ENCODE measurements around the gene GOLGA8N.
A peak's percentile ranks its signal among the peaks of the same experiment; 100 is the strongest.
"Not testable (repeated sequence)": the region's sequence is repeated elsewhere in the genome, so short reads cannot be mapped to it uniquely, and the experiment has no call there.

Gene GOLGA8N

DNA sequence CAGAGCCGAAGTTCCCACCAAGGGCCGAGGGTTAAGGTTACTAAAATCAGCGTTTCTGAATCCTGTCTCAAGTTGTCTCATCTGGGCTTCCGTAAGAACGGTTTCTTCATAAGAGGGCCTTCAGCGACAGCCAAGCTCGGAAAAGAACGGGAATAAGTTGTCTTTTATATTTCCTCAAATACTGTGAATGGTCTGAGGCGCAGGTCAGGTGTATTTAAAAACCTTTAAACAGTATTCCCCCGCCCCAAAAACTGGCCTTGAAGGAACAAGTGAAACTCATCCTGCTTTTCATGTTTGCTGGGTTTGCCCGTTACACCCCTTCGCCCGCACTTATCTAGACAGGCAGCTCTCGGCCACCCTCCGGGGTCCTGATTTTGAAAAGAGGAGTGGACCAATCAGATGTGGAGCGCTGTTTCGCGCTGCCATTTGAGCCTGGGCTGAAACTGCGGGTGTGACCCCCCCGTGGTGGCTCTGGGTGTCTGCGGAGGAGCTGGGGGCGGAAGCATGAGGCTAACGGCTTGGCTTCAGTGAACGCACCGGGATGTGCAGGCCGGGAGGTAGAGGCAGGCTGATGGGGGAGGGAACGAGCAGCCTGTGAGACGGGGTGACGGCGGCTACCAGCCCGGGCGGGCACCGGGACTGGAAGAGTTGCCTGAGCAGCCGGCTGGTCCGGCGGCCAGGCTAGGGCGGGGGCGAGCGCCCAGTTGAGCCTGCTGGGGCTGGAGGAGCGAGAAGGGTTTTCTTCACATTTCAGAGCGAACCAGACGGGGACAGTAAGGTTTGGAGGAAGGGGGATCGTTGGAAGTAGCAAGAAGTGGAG lies 22.0 kb downstream of the GOLGA8N start, which contains the start of gene ARHGAP11A:
Gene ARHGAP11A (plus strand): TSS at position 454 of the 820 bp plus-strand sequence. CDS start 708 bp downstream, outside the sequence.
- H3K27me3 ChIP-seq (ENCODE audit: control insufficient read depth in 1 of 2, insufficient read depth in 2 of 2, low read length in 2 of 2); H3K9me3 ChIP-seq (ENCODE audit: control insufficient read depth in 2 of 2, low read length in 2 of 2); H3K36me3 ChIP-seq (ENCODE audit: control insufficient read depth in 2 of 2, insufficient read depth in 2 of 2, low read length in 2 of 2); H3K4me1 ChIP-seq (ENCODE audit: control insufficient read depth, insufficient read depth, low read length): not testable (repeated sequence)
- Histone ChIP-seq H3K27ac (ENCODE audit: low read length) (peak within 1 kb of the TSS; percentile 75), H3K9ac (ENCODE audit: low read length in 2 of 2) (peak within 1 kb of the TSS; percentile 60), H3K4me3 (ENCODE audit: low read length in 2 of 2) (peak within 1 kb of the TSS; percentile 73 to 79)

DNA sequence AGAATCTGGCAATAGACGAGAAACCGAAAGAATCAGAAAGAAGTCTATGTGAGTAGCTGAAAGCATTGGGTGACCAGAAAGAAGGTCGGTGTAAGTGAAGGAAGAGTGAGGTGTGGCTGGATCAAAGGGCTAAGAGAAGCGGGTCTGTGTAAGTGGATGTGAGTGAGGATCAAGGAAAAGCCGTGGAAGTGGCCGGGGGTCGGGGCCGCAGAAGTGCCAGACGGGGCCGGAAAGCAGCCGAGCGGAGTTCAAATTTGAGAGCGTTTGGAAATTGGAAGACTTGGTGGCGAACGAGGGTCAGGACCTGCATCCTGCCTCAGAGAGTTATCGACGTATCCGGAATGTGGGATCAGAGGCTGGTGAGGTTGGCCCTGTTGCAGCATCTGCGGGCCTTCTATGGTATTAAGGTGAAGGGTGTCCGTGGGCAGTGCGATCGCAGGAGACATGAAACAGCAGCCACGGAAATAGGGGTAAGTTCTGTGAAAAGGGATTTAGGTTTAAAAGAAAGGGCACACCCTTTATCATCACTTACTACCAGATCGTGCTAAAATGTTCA lies 22.7 kb downstream of the GOLGA8N start:
- not testable (repeated sequence) for H3K27ac ChIP-seq (ENCODE audit: low read length); H3K9me3 ChIP-seq (ENCODE audit: control insufficient read depth in 2 of 2, low read length in 2 of 2); H3K4me1 ChIP-seq (ENCODE audit: control insufficient read depth, insufficient read depth, low read length); H3K36me3 ChIP-seq (ENCODE audit: control insufficient read depth in 2 of 2, insufficient read depth in 2 of 2, low read length in 2 of 2); H3K27me3 ChIP-seq (ENCODE audit: control insufficient read depth in 1 of 2, insufficient read depth in 2 of 2, low read length in 2 of 2); H3K9ac ChIP-seq (ENCODE audit: low read length in 2 of 2)
- H3K4me3 ChIP-seq (ENCODE audit: low read length in 2 of 2) = peak overlapping the region; percentile 58 to 73

DNA sequence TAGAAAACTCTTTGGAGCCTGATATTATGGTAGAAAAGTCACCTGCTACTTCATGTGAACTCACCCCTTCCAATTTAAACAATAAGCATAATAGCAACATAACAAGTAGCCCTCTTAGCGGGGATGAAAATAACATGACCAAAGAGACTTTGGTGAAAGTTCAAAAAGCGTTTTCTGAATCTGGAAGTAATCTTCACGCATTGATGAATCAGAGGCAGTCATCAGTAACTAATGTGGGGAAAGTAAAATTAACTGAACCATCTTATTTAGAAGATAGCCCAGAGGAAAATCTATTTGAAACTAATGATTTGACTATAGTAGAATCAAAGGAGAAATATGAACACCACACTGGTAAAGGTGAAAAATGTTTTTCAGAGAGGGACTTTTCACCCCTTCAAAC lies 43.2 kb downstream of the GOLGA8N start:
- no peaks in the 10 kb centered on the region for H3K4me1 ChIP-seq (ENCODE audit: control insufficient read depth, insufficient read depth, low read length)
- H3K36me3 ChIP-seq (ENCODE audit: control insufficient read depth in 2 of 2, insufficient read depth in 2 of 2, low read length in 2 of 2) = no peaks in the 10 kb centered on the region
- no peaks in the 10 kb centered on the region for H3K9me3 ChIP-seq (ENCODE audit: control insufficient read depth in 2 of 2, low read length in 2 of 2)
- H3K4me3 ChIP-seq (ENCODE audit: low read length in 2 of 2) = no peak overlapping the region
- H3K9ac ChIP-seq (ENCODE audit: low read length in 2 of 2) = no peak overlapping the region
- no peak overlapping the region for H3K27ac ChIP-seq (ENCODE audit: low read length)
- peaks cover 0 to 3% of the 10 kb centered on the region in 2 donors for H3K27me3 ChIP-seq (ENCODE audit: control insufficient read depth in 1 of 2, insufficient read depth in 2 of 2, low read length in 2 of 2)

GRCh38 chr15:32636908-32637567 lies 43.8 kb downstream of the GOLGA8N start:
- H3K9me3 ChIP-seq (ENCODE audit: control insufficient read depth in 2 of 2, low read length in 2 of 2) = no peaks in the 10 kb centered on the region
- H3K27ac ChIP-seq (ENCODE audit: low read length) = no peak overlapping the region
- H3K4me3 ChIP-seq (ENCODE audit: low read length in 2 of 2) = no peak overlapping the region
- no peaks in the 10 kb centered on the region for H3K4me1 ChIP-seq (ENCODE audit: control insufficient read depth, insufficient read depth, low read length)
- no peaks in the 10 kb centered on the region for H3K36me3 ChIP-seq (ENCODE audit: control insufficient read depth in 2 of 2, insufficient read depth in 2 of 2, low read length in 2 of 2)
- no peak overlapping the region for H3K9ac ChIP-seq (ENCODE audit: low read length in 2 of 2)
- peaks cover 5 to 8% of the 10 kb centered on the region in 2 donors for H3K27me3 ChIP-seq (ENCODE audit: control insufficient read depth in 1 of 2, insufficient read depth in 2 of 2, low read length in 2 of 2)

DNA sequence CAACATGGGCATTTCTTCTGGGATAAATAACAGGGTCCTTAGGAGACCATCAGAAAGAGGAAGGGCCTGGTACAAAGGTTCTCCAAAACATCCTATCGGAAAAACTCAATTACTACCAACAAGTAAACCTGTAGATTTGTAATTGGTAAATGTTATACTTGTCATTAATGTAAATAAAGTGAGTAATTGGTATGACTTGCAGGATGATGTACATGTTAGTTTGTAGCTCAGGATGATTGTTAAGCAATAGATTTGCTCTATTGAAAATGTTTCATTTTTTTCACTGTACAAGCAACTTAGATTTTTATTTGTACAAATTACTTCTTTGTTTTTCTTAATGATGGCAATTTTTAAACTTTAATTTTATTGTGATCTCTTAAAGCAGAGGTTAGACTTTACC lies 44.4 kb downstream of the GOLGA8N start:
- Histone ChIP-seq H3K4me3 (ENCODE audit: low read length in 2 of 2) (no peak overlapping the region), H3K4me1 (ENCODE audit: control insufficient read depth, insufficient read depth, low read length) (no peaks in the 10 kb centered on the region), H3K9me3 (ENCODE audit: control insufficient read depth in 2 of 2, low read length in 2 of 2) (no peaks in the 10 kb centered on the region), H3K9ac (ENCODE audit: low read length in 2 of 2) (no peak overlapping the region), H3K27ac (ENCODE audit: low read length) (no peak overlapping the region), H3K36me3 (ENCODE audit: control insufficient read depth in 2 of 2, insufficient read depth in 2 of 2, low read length in 2 of 2) (no peaks in the 10 kb centered on the region), H3K27me3 (ENCODE audit: control insufficient read depth in 1 of 2, insufficient read depth in 2 of 2, low read length in 2 of 2) (peaks cover 5 to 8% of the 10 kb centered on the region in 2 donors)

- Histone ChIP-seq H3K27me3 (ENCODE audit: control insufficient read depth in 1 of 2, insufficient read depth in 2 of 2, low read length in 2 of 2) (peaks cover 7 to 8% of the 10 kb centered on the region in 2 donors), H3K9ac (ENCODE audit: low read length in 2 of 2) (peak within 1 kb of the TSS in 1 of 2 donors; percentile 28), H3K4me3 (ENCODE audit: low read length in 2 of 2) (peak within 1 kb of the TSS in 1 of 2 donors; percentile 44), H3K27ac (ENCODE audit: low read length) (no peak within 1 kb of the TSS), H3K36me3 (ENCODE audit: control insufficient read depth in 2 of 2, insufficient read depth in 2 of 2, low read length in 2 of 2) (no peaks in the 10 kb centered on the region), H3K4me1 (ENCODE audit: control insufficient read depth, insufficient read depth, low read length) (no peaks in the 10 kb centered on the region), H3K9me3 (ENCODE audit: control insufficient read depth in 2 of 2, low read length in 2 of 2) (no peaks in the 10 kb centered on the region)
Observed at GRCh38 chr15:32641517-32642059, 48.3 kb downstream of the GOLGA8N start, which contains the start of gene SCG5. Gene SCG5, plus strand, starts transcription at chr15:32641710. Its CDS starts 1,883 bp downstream, at chr15:32643593.

- no peak overlapping the region for H3K4me3 ChIP-seq (ENCODE audit: low read length in 2 of 2)
- no peaks in the 10 kb centered on the region for H3K4me1 ChIP-seq (ENCODE audit: control insufficient read depth, insufficient read depth, low read length)
- no peaks in the 10 kb centered on the region for H3K9me3 ChIP-seq (ENCODE audit: control insufficient read depth in 2 of 2, low read length in 2 of 2)
- H3K27me3 ChIP-seq (ENCODE audit: control insufficient read depth in 1 of 2, insufficient read depth in 2 of 2, low read length in 2 of 2) = peaks cover 7 to 8% of the 10 kb centered on the region in 2 donors
- no peak overlapping the region for H3K27ac ChIP-seq (ENCODE audit: low read length)
- H3K9ac ChIP-seq (ENCODE audit: low read length in 2 of 2) = no peak overlapping the region
- no peaks in the 10 kb centered on the region for H3K36me3 ChIP-seq (ENCODE audit: control insufficient read depth in 2 of 2, insufficient read depth in 2 of 2, low read length in 2 of 2)
Observed at GRCh38 chr15:32642667-32643435, 49.6 kb downstream of the GOLGA8N start.

- Histone ChIP-seq H3K9me3 (ENCODE audit: control insufficient read depth in 2 of 2, low read length in 2 of 2) (no peaks in the 10 kb centered on the region), H3K4me1 (ENCODE audit: control insufficient read depth, insufficient read depth, low read length) (no peaks in the 10 kb centered on the region), H3K9ac (ENCODE audit: low read length in 2 of 2) (no peak overlapping the region), H3K4me3 (ENCODE audit: low read length in 2 of 2) (no peak overlapping the region), H3K36me3 (ENCODE audit: control insufficient read depth in 2 of 2, insufficient read depth in 2 of 2, low read length in 2 of 2) (no peaks in the 10 kb centered on the region), H3K27me3 (ENCODE audit: control insufficient read depth in 1 of 2, insufficient read depth in 2 of 2, low read length in 2 of 2) (peaks cover 7 to 8% of the 10 kb centered on the region in 2 donors), H3K27ac (ENCODE audit: low read length) (no peak overlapping the region)
Observed at GRCh38 chr15:32643907-32644445, 50.7 kb downstream of the GOLGA8N start.

- no peaks in the 10 kb centered on the region for H3K36me3 ChIP-seq (ENCODE audit: control insufficient read depth in 2 of 2, insufficient read depth in 2 of 2, low read length in 2 of 2)
Observed at GRCh38 chr15:32646291-32646690, 53.0 kb downstream of the GOLGA8N start.

DNA sequence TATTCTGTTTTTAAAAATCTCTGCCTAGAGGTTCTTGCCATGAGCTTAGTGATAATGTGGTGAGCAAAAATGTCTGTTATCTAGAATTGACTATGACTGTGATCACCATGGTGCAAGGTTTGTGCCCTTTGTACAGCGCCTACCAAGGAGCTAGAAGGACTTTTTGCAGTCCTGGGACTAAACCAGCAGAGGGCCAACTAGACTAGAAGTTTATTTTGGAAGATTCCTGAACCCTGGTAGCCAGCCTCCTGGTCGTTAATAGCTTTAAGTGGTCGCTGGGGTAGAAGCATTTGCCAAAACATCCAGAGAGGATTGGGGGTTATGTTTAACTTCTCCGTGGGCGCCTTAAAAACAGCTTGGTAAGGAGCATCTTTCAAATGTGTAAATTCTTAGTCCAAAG lies 56.1 kb downstream of the GOLGA8N start:
- Histone ChIP-seq H3K9me3 (ENCODE audit: control insufficient read depth in 2 of 2, low read length in 2 of 2) (no peaks in the 10 kb centered on the region), H3K27ac (ENCODE audit: low read length) (no peak overlapping the region), H3K27me3 (ENCODE audit: control insufficient read depth in 1 of 2, insufficient read depth in 2 of 2, low read length in 2 of 2) (no peaks in the 10 kb centered on the region)

More at GRCh38 chr15:32646291-32646690, 53.0 kb downstream of the GOLGA8N start:
- Histone ChIP-seq H3K9ac (ENCODE audit: low read length in 2 of 2) (no peak overlapping the region), H3K9me3 (ENCODE audit: control insufficient read depth in 2 of 2, low read length in 2 of 2) (no peaks in the 10 kb centered on the region), H3K4me1 (ENCODE audit: control insufficient read depth, insufficient read depth, low read length) (no peaks in the 10 kb centered on the region), H3K27ac (ENCODE audit: low read length) (no peak overlapping the region), H3K4me3 (ENCODE audit: low read length in 2 of 2) (no peak overlapping the region), H3K27me3 (ENCODE audit: control insufficient read depth in 1 of 2, insufficient read depth in 2 of 2, low read length in 2 of 2) (peaks cover 6 to 7% of the 10 kb centered on the region in 2 donors)

More for the DNA sequence above, 56.1 kb downstream of the GOLGA8N start:
- H3K36me3 ChIP-seq (ENCODE audit: control insufficient read depth in 2 of 2, insufficient read depth in 2 of 2, low read length in 2 of 2) = no peaks in the 10 kb centered on the region
- H3K4me1 ChIP-seq (ENCODE audit: control insufficient read depth, insufficient read depth, low read length) = no peaks in the 10 kb centered on the region
- H3K9ac ChIP-seq (ENCODE audit: low read length in 2 of 2) = no peak overlapping the region
- H3K4me3 ChIP-seq (ENCODE audit: low read length in 2 of 2) = no peak overlapping the region
